HG02885 (cell line): Measurements from ENCODE around the gene MTMR2.

Experiments used
- ATAC-seq: cut with Tn5 transposase; IDR thresholded peaks from one replicate; pipeline ENCODE4 v1.9.1; 2021; ENCODE audit warnings: mild to moderate bottlenecking; ENCODE audit not compliant: unreplicated experiment, poor library complexity

MTMR2 gene

DNA sequence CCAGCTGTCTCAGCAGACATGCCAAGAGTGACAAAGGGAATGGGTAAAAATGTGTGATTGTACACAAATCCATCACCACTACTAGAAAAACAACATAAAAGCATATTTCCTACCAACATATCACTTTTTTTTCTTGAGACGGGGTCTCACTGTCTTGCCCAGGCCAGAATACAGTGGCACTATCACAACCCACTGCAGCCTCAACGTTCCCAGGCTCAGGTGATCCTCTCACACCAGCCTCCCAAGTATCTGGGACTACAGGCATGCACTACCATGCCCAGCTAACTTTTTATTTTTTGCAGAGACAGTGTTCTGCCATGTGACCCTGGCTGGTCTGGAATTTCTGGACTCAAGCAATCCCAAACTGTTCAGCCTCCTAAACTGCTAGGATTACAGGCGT, 5.2 kb downstream of the MTMR2 start:
- no peak for ATAC-seq

DNA sequence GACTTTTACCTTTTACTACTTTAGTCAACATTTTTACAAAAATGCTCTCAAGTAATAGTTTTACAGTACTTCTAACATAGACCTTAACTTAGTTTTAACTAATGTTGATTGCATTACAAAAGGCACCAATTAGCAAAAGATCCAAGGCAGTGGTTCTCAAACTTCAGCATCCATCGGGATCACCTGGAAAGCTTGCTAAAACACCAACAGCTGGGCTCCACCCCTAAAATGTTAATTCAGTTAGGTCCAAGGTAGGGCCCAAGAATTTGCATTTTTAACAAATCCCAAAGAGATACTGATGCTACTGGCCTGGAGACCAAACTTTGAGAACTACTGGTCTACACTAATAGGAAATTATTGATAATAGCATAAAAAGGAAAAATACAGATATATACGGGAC, 5.9 kb downstream of the MTMR2 start:
- no peak for ATAC-seq

GRCh38 chr11:95917193-95918036, 6.5 kb downstream of the MTMR2 start:
- ATAC-seq = no peak

DNA sequence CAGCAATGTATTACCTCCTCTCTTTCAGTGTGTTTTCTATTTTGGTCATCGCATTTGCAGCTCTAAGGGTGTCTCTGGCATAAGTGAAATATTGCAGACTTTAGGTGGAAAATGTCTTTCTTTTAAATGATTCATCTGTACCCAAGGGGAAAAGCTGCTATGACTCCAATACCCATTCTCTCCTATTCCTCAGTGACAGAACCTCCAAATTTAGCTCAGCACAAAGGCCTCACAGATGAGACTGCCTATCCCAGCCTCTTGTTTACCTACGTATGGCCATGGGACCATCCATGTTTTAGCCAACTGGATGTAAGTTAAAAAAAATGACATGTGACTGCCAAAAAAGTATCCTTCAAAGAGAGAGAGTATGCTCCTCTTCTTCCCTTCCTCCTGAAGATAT, 7.9 kb downstream of the MTMR2 start:
- no peak for ATAC-seq

GRCh38 chr11:95915051-95915450, 8.9 kb downstream of the MTMR2 start:
- no peak for ATAC-seq

DNA sequence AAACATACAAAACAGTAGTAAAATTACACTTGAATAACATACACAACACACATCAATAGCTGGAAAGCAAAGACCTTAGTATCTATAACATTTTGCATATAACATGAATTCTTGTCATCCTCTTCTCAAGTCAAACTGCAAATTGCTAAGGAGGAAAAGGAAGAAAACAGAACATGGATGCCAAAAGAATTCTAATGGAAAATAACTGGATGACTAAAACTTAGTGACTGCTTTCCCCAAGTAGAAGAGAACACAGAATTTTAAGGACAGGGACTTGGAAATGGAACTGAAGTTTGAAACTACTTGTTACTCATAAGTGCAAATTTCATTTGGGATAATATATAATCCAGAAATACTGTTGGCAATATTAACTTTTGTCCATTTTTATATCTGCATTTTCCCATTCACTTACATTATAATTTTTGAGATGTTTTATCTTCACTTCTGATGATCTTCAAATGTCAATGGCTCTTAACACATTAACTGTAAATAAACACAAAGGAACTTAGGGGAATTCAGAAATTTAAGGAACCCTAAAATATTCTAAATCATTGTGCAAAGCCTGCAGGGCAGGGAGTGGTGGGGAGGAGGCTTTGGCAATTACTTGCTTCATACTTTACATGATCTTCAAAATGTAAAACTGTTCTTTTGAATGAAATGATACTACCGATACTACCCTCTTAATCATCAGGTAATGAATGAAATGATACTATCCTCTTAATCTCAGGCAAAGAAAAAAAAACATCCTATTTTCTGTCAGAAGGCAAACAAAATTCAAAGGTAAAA, 9.9 kb downstream of the MTMR2 start:
- ATAC-seq = no peak

DNA sequence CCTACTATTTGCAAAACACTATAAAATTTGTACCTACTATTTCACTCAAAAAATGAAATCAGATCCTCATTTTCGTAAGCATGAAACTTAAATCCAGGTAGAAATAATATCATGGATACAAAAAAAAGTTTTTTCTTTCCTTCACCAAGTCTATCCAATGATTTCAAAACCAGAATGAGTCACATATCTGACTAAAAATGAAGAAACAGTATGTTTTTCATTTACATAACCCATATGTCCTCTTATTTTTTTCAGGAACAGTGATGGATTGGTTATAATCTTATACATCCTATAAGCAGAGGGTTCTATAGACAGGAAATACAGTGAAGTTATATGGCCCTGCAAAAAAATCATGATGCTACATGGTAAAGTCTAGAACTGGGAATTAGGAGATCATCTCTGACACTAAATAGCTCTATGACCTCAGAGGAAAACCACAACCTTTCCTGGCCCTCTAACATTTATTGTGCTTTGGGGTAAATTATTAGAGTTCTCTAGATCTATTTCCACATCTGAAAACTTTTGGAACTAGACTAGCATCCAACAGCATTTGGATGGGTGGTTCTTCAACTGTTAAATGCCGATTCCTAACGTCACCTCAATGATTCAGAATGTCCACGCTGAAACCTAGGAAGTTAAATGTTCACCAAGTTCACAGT, 10.9 kb downstream of the MTMR2 start:
- ATAC-seq = no peak

- ATAC-seq = no peak
Observed at GRCh38 chr11:95911369-95911759, 12.5 kb downstream of the MTMR2 start.

DNA sequence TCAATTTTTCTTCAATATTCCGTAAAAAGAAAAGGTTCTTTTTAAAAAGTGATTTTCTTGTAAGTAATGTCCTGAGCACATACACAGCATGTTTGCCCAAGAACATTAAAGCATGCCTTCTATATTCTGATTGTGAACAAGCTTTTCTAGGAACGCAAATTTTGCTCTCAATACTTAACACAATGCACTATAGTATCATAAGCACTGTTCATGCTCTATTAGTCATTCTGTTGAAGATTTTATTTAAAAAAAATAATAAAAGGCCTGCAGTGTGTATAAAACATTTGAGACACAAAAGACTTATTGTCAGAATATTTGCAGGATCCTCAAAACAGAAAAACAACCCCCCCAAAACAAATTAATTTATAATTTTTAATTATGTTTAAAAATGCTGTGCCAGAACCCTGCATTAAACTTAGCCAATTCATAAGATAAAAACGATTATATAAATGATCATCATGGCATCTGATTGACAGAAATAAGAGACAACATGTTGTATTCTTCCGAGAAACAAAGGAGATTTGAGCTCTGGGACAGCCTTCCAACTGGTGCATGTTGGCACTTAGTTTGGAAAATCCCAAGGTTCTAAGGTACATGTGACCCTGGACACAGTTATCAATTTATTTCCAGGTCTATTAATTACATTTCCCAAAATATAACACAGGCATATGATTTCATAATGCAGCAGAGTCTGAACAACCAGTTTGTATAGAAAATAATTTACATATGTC, 13.1 kb downstream of the MTMR2 start:
- ATAC-seq = no peak

- no peak for ATAC-seq
Observed at GRCh38 chr11:95908826-95909225, 15.1 kb downstream of the MTMR2 start.

GRCh38 chr11:95907476-95907875, 16.4 kb downstream of the MTMR2 start:
- no peak for ATAC-seq

DNA sequence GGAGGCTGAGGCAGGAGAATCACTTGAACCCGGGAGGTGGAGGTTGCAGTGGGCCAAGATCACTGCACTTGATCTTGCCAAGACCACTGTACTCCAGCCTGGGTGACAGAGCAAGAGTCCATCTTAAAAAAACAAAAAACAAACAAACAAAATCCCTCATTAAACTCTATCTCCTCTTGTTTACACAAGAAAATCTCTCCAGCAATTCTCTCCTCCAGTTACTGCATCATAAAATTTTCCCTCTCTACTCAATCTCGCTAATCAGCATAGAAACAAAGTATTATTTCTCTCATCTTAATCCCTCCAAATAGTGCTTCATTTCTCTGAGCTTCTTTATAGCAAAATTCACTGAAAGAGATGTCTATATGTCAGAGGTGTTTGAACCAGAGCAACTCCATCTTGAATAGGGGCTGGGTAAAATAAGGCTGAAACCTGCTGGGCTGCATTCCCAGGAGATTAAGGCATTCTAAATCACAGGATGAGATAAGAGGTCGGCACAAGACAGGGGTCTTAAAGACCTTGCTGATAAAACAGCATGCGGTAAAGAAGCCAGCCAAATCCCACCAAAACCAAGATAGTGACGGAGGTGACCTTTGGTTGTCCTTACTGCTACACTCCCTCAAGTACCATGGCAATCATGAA, 19.8 kb downstream of the MTMR2 start:
- no peak for ATAC-seq

- ATAC-seq = no peak
Observed at GRCh38 chr11:95898782-95899181, 25.1 kb downstream of the MTMR2 start.

GRCh38 chr11:95897731-95898130, 26.2 kb downstream of the MTMR2 start:
- ATAC-seq = no peak

GRCh38 chr11:95895815-95896214, 28.1 kb downstream of the MTMR2 start:
- ATAC-seq = no peak

- ATAC-seq = no peak
Observed at GRCh38 chr11:95892892-95893570, 30.9 kb downstream of the MTMR2 start.

- ATAC-seq = no peak
Observed at GRCh38 chr11:95892492-95892891, 31.4 kb downstream of the MTMR2 start.

- ATAC-seq = peak; percentile 76
Observed at GRCh38 chr11:95891423-95892170, 32.3 kb downstream of the MTMR2 start.

- no peak for ATAC-seq
Observed at GRCh38 chr11:95888852-95889251, 35.1 kb downstream of the MTMR2 start.
